ENCODE data around the gene COL4A1. TPM values are rescaled to one million over a fixed set of nuclear protein-coding genes. Genes with fewer than 3 reads are reported as not detected.

COL4A1 gene
- total RNA-seq, 2 donors from 2014 or later = 140 to 201 TPM

GRCh38 chr13:110138010-110138699, 168.8 kb downstream of the COL4A1 start:
- DNase-seq (ENCODE audit: low spot score) = peak; percentile 83
- Histone ChIP-seq H3K36me3 (no peaks in the 10 kb centered on the region), H3K9me3 (no peaks in the 10 kb centered on the region), H3K27ac (peak overlapping the region; percentile 87), H3K4me1 (peaks cover 0 to 40% of the 10 kb centered on the region in 2 donors), H3K27me3 (no peaks in the 10 kb centered on the region), H3K4me3 (peak overlapping the region; percentile 45 to 56)
- TF ChIP-seq CTCF (IDR thresholded peaks at IDR 0.05) = no peak

- peak in 1 of 2 donors; percentile 66 for TF ChIP-seq CTCF (IDR thresholded peaks at IDR 0.05)
Observed at GRCh38 chr13:110137680-110138009, 169.3 kb downstream of the COL4A1 start.

GRCh38 chr13:110136660-110137585, 170.0 kb downstream of the COL4A1 start:
- Histone ChIP-seq H3K4me3 (peak overlapping the region in 1 of 2 donors; percentile 56), H3K27me3 (no peaks in the 10 kb centered on the region), H3K4me1 (peaks cover 0 to 43% of the 10 kb centered on the region in 2 donors), H3K9me3 (no peaks in the 10 kb centered on the region), H3K36me3 (no peaks in the 10 kb centered on the region), H3K27ac (peak overlapping the region; percentile 87)
- peak; percentile 59 for DNase-seq (ENCODE audit: low spot score)
- TF ChIP-seq CTCF (IDR thresholded peaks at IDR 0.05) = no peak

More at GRCh38 chr13:110137680-110138009, 169.3 kb downstream of the COL4A1 start:
- H3K27me3 ChIP-seq = no peaks in the 10 kb centered on the region
- H3K36me3 ChIP-seq = no peaks in the 10 kb centered on the region
- peak overlapping the region; percentile 87 for H3K27ac ChIP-seq
- H3K4me3 ChIP-seq = peak overlapping the region; percentile 45 to 56
- H3K9me3 ChIP-seq = no peaks in the 10 kb centered on the region
- H3K4me1 ChIP-seq = peaks cover 0 to 43% of the 10 kb centered on the region in 2 donors
- DNase-seq (ENCODE audit: low spot score) = peak; percentile 67

GRCh38 chr13:110135977-110136597, 170.9 kb downstream of the COL4A1 start:
- no peaks in the 10 kb centered on the region for H3K27me3 ChIP-seq
- no peaks in the 10 kb centered on the region for H3K9me3 ChIP-seq
- H3K27ac ChIP-seq = peak overlapping the region; percentile 87
- peak; percentile 50 for DNase-seq (ENCODE audit: low spot score)
- no peak overlapping the region for H3K4me3 ChIP-seq
- H3K4me1 ChIP-seq = peaks cover 0 to 43% of the 10 kb centered on the region in 2 donors
- H3K36me3 ChIP-seq = no peaks in the 10 kb centered on the region
- TF ChIP-seq CTCF (IDR thresholded peaks at IDR 0.05) = no peak

- no peak for TF ChIP-seq CTCF (IDR thresholded peaks at IDR 0.05)
- no peaks in the 10 kb centered on the region for H3K36me3 ChIP-seq
- no peaks in the 10 kb centered on the region for H3K27me3 ChIP-seq
- peaks cover 0 to 44% of the 10 kb centered on the region in 2 donors for H3K4me1 ChIP-seq
- no peaks in the 10 kb centered on the region for H3K9me3 ChIP-seq
- H3K4me3 ChIP-seq = no peak overlapping the region
- peak; percentile 61 for DNase-seq (ENCODE audit: low spot score)
- H3K27ac ChIP-seq = peak overlapping the region; percentile 87
Observed at GRCh38 chr13:110134801-110135200, 172.2 kb downstream of the COL4A1 start.

All from right atrium auricular region (tissue), 2 donors.